ENCODE results near the gene FKBP1A.

DNA sequence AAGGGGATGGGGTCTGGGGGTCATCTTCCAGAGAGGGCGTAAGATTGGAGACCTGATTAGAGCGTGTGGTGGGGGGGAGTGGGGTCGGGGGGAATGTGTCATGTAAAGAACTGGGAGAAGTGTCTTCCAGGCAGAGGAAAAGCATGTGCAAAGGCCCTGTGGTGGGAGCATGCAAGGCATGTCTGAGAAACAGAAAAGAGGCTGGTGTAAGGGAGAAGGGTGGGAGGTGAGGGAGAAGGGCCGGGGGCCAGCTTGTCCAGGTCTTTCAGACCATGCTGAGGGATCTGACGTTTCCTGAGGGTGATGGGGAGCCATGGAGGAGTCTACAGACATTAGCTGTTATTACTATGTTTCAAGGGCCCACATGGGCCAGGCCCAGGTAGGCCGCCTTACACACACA lies 30.4 kb upstream of the FKBP1A start:
- TF ChIP-seq CTCF (IDR thresholded peaks at IDR 0.05) (no peak), POLR2A (IDR thresholded peaks at IDR 0.05) (no peak), POLR2AphosphoS5 (IDR thresholded peaks at IDR 0.05) (no peak), EP300 (IDR thresholded peaks at IDR 0.05) (no peak)

All from gastroesophageal sphincter (tissue), 3 donors.